PFSK-1 (cell line): ENCODE data around the gene PPOX.

ENCODE experiments used
- FOXP2 ChIP-seq: optimal IDR thresholded peaks from 2 replicates; pipeline ENCODE3; 2011; ENCODE audit warnings: borderline replicate concordance, control low read depth, inconsistent platforms; ENCODE audit not compliant: insufficient read depth; ENCODE audit errors: extremely low read length, extremely low read depth
- POLR2AphosphoS5 ChIP-seq: IDR thresholded peaks from 2 replicates; pipeline ENCODE4 v1.6.1; 2012; ENCODE audit warnings: low read depth, mild to moderate bottlenecking, control low read depth, low read length, moderate library complexity
- REST ChIP-seq, 2 experiments: IDR thresholded peaks; 2 replicates each; pipeline versions ENCODE4 v1.6.1 to v1.8.0; 2011 to 2012; ENCODE audit warnings: low read depth in 2 of 2, low read length in 2 of 2, control low read depth in 1 of 2, inconsistent platforms in 1 of 2, mild to moderate bottlenecking in 1 of 2, moderate library complexity in 1 of 2; ENCODE audit not compliant: insufficient read depth in 1 of 2
- SIN3A ChIP-seq: IDR thresholded peaks from 2 replicates; pipeline ENCODE4 v1.6.1; 2012; ENCODE audit warnings: mild to moderate bottlenecking, low read length, moderate library complexity, borderline replicate concordance; ENCODE audit not compliant: insufficient read depth
- TAF1 ChIP-seq: IDR thresholded peaks from 2 replicates; pipeline ENCODE4 v1.6.1; 2012; ENCODE audit warnings: low read length, control low read depth, borderline replicate concordance; ENCODE audit not compliant: insufficient read depth

Gene PPOX

GRCh38 chr1:161196521-161197451, 30.6 kb downstream of the PPOX start:
- TF ChIP-seq REST (IDR thresholded peaks at IDR 0.05; ENCODE audit: insufficient read depth in 1 of 2, low read depth in 2 of 2, low read length in 2 of 2) (no peak), FOXP2 (no peak), SIN3A (no peak), POLR2AphosphoS5 (no peak; the same call in 1 of the 2 replicates), TAF1 (no peak)

GRCh38 chr1:161197560-161198193, 31.5 kb downstream of the PPOX start:
- TF ChIP-seq POLR2AphosphoS5 (no peak), REST (IDR thresholded peaks at IDR 0.05; ENCODE audit: insufficient read depth in 1 of 2, low read depth in 2 of 2, low read length in 2 of 2) (no peak), SIN3A (no peak)

GRCh38 chr1:161198194-161198896, 32.1 kb downstream of the PPOX start:
- TF ChIP-seq TAF1 = peak; percentile 40; the same call in 1 of the 2 replicates
- no peak for TF ChIP-seq SIN3A
- TF ChIP-seq POLR2AphosphoS5 = peak; percentile 77
- no peak for TF ChIP-seq FOXP2
- peak in 1 of 2 experiments; percentile 55; a peak in 1 of 4 replicates for TF ChIP-seq REST (IDR thresholded peaks at IDR 0.05; ENCODE audit: insufficient read depth in 1 of 2, low read depth in 2 of 2, low read length in 2 of 2)

- TF ChIP-seq TAF1 = 0 out of 2 replicates have a peak, but pooled peaks have one; percentile 10
- TF ChIP-seq FOXP2 = no peak
- peak; percentile 86; the same call in 1 of the 2 replicates for TF ChIP-seq POLR2AphosphoS5
- no peak for TF ChIP-seq REST (IDR thresholded peaks at IDR 0.05; ENCODE audit: insufficient read depth in 1 of 2, low read depth in 2 of 2, low read length in 2 of 2)
- no peak for TF ChIP-seq SIN3A
These were observed 32.7 kb downstream of the PPOX start, which contains the start of gene ADAMTS4 for GRCh38 chr1:161198897-161199431. TSS of gene ADAMTS4 (minus strand) at chr1:161199054. CDS start at chr1:161198627, 427 bp downstream.
